ENCODE measurements around the gene DTX4. TPM values are rescaled to one million over a fixed set of nuclear protein-coding genes. Genes with fewer than 3 reads are reported as not detected.

The DTX4 gene
- total RNA-seq, 1 donor from 2014 or later, result 3.3 TPM

- no peak for ATAC-seq
These were observed 1.4 kb downstream of the DTX4 start for GRCh38 chr11:59173080-59173963.

- ATAC-seq, result peak; percentile 73
These were observed 2.2 kb downstream of the DTX4 start for GRCh38 chr11:59173964-59174663.

GRCh38 chr11:59174664-59175033 lies 2.7 kb downstream of the DTX4 start:
- peak; percentile 57 for ATAC-seq

GRCh38 chr11:59175091-59175501 lies 3.2 kb downstream of the DTX4 start:
- no peak for ATAC-seq

- ATAC-seq, result no peak
These were observed 4.4 kb downstream of the DTX4 start for GRCh38 chr11:59176330-59176729.

- ATAC-seq, result no peak
These were observed 6.5 kb downstream of the DTX4 start for GRCh38 chr11:59178402-59178801.

- ATAC-seq, result no peak
These were observed 7.2 kb downstream of the DTX4 start for GRCh38 chr11:59179121-59179520.

GRCh38 chr11:59180168-59180776 lies 8.3 kb downstream of the DTX4 start:
- no peak for ATAC-seq

- no peak for ATAC-seq
These were observed 9.0 kb downstream of the DTX4 start for GRCh38 chr11:59180907-59181306.

GRCh38 chr11:59181746-59182456 lies 10.0 kb downstream of the DTX4 start:
- no peak for ATAC-seq

- ATAC-seq, result no peak
These were observed 10.7 kb downstream of the DTX4 start for GRCh38 chr11:59182457-59183151.

GRCh38 chr11:59183771-59184170 lies 11.8 kb downstream of the DTX4 start:
- no peak for ATAC-seq

- no peak for ATAC-seq
These were observed 12.9 kb downstream of the DTX4 start for GRCh38 chr11:59184691-59185339.

GRCh38 chr11:59185386-59185945 lies 13.5 kb downstream of the DTX4 start:
- ATAC-seq, result no peak

- peak; percentile 58 for ATAC-seq
These were observed 14.2 kb downstream of the DTX4 start for GRCh38 chr11:59186130-59186594.

GRCh38 chr11:59187035-59187434 lies 15.1 kb downstream of the DTX4 start:
- no peak for ATAC-seq

GRCh38 chr11:59187587-59187986 lies 15.7 kb downstream of the DTX4 start:
- ATAC-seq, result peak; percentile 5

- ATAC-seq, result no peak
These were observed 17.0 kb downstream of the DTX4 start for GRCh38 chr11:59188954-59189353.

- peak; percentile 52 for ATAC-seq
These were observed 18.1 kb downstream of the DTX4 start for GRCh38 chr11:59189986-59190385.

GRCh38 chr11:59191095-59191494 lies 19.2 kb downstream of the DTX4 start:
- ATAC-seq, result no peak

- no peak for ATAC-seq
These were observed 20.0 kb downstream of the DTX4 start for GRCh38 chr11:59191890-59192289.
